Mesodermal cell (in vitro differentiated cells): Measurements from ENCODE around the gene GRB2.

Source experiments
- H3K27ac ChIP-seq: 2 replicates; pipeline ENCODE4 v1.7.0; 2013; ENCODE audit warnings: mild to moderate bottlenecking, low read depth, low read length, moderate library complexity; ENCODE audit not compliant: severe bottlenecking
- H3K36me3 ChIP-seq: 2 replicates; pipeline ENCODE4 v1.7.1; 2013; ENCODE audit warnings: mild to moderate bottlenecking, low read length, moderate library complexity; ENCODE audit not compliant: control insufficient read depth, insufficient read depth
- H3K4me1 ChIP-seq: one replicate; pipeline ENCODE4 v1.7.1; 2013; ENCODE audit warnings: mild to moderate bottlenecking, low read length; ENCODE audit not compliant: insufficient read depth, control insufficient read depth, poor library complexity, severe bottlenecking
- H3K4me3 ChIP-seq: 2 replicates; pipeline ENCODE4 v1.7.0; 2013; ENCODE audit warnings: low read length, control low read depth, mild to moderate bottlenecking; ENCODE audit not compliant: insufficient read depth, poor library complexity, severe bottlenecking; ENCODE audit errors: extremely low read depth
- H3K9me3 ChIP-seq: 2 replicates; pipeline ENCODE4 v1.7.1; 2013; ENCODE audit warnings: mild to moderate bottlenecking, low read length, moderate library complexity; ENCODE audit not compliant: control insufficient read depth
- WGBS, 2 experiments: methylation state at CpG; one replicate each; pipeline ENCODE4 v1.1.5; 2013; ENCODE audit warnings: missing lambda C conversion rate in 2 of 2; ENCODE audit not compliant: insufficient coverage in 2 of 2; 5-methylcytosine and 5-hydroxymethylcytosine counted together

Gene GRB2

DNA sequence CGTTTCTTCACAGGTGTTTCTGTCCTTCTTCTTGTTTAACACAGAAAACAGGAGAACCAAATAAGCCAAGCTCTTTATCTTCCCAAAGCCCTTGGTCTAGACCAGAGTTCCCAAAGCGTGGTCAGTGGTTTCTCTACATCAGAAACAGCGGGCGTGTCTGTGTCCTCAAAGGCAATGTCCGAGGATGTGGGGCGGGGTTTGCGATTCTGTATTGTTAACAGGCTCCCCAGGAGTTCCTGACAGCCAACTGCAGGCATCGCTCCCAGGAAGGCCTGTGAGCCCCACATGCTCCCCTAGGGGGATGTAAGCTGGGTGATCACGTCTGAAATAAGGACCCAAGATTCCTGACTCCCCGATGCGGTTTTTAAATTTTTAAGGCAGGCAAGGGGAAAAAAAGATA lies 87.8 kb downstream of the GRB2 start:
- Histone ChIP-seq H3K4me3 (no peak overlapping the region), H3K4me1 (peaks cover 12% of the 10 kb centered on the region), H3K27ac (no peak overlapping the region), H3K36me3 (peaks cover 49% of the 10 kb centered on the region), H3K9me3 (no peaks in the 10 kb centered on the region)
- WGBS, 2 experiments, result 76% methylated on average over 5 to 9 of the region's 11 CpGs

DNA sequence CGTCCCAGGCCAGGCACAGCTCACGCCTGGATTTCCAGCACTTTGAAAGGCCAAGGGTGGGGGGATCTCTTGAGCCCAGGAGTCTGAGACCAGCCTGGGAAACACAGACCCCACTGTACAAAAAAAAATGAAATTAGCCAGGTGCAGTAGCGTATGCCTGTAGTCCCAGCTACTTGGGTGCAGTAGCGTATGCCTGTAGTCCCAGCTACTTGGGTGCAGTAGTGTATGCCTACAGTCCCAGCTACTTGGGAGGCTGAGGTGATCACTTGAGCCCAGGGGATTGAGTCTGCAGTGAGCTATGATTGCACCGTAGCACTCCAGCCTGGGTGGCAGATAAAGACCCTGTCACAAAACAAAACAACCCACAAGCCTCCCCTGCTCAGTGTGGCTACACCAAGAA lies 89.2 kb downstream of the GRB2 start:
- Histone ChIP-seq H3K4me1 (peaks cover 12% of the 10 kb centered on the region), H3K36me3 (peaks cover 34% of the 10 kb centered on the region), H3K9me3 (no peaks in the 10 kb centered on the region), H3K4me3 (no peak overlapping the region), H3K27ac (no peak overlapping the region)
- WGBS, 2 experiments, result 91 to 97% methylated on average over 4 of the region's 5 CpGs

DNA sequence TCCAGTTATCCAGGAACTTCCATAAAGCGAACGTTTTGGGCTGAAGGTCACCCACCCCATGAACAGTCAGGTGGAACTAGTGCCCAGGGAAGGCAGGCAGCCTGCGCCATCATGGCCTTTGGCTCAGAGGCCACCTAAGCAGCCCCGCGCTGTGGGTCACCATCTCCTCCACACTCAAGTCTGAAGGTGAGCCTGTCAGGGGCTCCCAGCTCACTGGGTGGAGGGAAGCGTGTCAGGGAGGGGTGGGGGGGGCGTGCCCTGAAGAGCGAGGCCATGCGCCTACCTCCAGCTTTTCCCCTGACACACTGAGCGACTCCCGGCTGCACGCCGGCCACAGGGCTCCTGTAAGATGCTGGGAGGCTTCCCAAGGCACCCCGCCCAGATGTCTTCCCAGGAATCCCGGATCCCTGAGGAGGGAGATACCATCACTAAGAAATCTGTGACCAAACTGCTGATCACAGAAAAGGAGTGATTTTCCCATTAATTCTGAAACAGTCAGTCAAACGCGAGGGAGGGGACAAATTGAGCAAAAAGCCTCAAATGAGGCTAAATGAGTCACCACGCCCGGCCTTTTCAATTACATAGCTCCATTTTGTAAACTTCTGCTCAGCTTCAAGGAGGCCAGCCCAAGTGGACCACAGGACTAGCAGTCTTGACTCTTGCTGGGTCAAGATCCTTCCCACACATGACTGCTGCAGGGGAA lies 89.8 kb downstream of the GRB2 start:
- Histone ChIP-seq H3K4me3 (no peak overlapping the region), H3K4me1 (peaks cover 10% of the 10 kb centered on the region), H3K36me3 (peaks cover 29% of the 10 kb centered on the region), H3K27ac (no peak overlapping the region), H3K9me3 (no peaks in the 10 kb centered on the region)
- WGBS, 2 experiments, result 88 to 89% methylated on average over 13 to 14 of the region's 19 CpGs

DNA sequence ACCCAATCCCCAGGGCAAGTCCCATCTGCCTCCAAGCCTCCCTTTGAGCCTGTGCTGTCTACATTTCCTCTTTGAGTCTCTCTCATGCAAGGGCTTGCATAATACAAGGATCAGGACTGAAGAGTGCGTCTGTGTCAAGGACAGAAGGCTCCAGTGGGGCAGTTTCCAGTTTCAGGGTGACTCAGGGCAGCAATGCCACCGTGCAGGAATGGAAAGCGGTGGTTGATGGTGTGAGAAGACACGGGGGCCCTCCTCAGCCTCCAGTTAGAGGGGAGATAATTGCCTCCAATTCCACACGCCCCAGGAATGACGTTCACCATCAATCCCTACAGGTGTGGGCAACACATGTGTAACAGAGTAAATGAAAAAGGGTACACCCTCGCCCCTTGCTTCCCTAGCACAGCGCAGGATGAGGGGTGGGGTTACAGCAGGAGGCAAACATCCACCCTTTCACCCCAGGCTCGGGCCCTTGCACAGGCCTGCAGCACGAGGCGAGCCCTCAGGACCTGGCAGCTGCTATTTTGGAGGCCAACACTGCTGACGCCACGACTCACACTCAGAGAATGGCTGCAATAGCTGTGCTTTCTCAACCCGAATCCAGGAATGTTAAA lies 91.4 kb downstream of the GRB2 start:
- Histone ChIP-seq H3K4me1 (no peaks in the 10 kb centered on the region), H3K36me3 (peaks cover 16% of the 10 kb centered on the region), H3K9me3 (no peaks in the 10 kb centered on the region), H3K4me3 (no peak overlapping the region), H3K27ac (no peak overlapping the region)
- WGBS, 2 experiments, result 82 to 89% methylated on average over 6 to 11 of the region's 14 CpGs

DNA sequence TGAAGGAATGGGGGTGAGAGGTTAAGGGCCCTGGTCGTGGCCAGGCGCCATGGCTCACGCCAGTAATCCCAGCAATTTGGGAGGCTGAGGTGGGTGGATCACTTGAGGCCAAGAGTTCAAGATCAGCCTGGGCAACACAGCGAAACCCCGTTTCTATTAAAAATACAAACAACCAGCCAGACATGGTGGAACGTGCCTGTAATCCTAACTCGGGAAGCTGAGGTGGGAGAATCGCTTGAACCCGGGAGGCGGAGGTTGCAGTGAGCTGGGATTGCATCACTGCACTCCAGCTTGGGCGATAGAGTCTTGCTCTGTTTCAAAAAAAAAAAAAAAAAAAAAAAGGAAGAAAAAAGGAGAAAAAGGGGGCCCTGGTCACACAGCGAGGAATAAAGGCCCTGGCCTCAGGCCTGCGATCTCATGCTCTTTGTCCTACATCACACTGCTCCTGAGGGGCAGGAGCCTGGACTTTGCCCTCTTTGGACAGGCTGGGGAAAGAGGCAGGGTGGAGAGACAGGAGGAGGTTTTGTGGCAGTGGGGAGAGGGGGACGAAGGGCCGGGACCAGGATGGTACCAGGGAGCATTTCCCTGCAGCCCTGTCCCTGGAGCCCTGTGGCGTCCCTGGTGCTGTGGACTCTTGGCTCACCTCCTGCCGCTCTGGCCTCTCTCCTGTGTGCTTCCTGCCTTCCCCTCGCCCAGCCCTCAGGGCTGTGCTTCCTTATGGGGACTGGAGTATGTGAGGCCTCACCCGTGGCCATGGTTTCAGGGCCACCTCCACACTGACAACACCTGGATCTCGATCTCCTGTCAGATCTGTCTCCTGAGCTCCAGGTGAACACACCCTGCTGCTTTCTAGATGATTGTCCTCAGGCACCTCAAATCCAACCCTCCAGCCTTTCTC lies 96.5 kb downstream of the GRB2 start:
- Histone ChIP-seq H3K4me1 (no peaks in the 10 kb centered on the region), H3K27ac (no peak overlapping the region), H3K36me3 (no peaks in the 10 kb centered on the region), H3K9me3 (no peaks in the 10 kb centered on the region), H3K4me3 (no peak overlapping the region)
- WGBS, 2 experiments, result 90 to 91% methylated on average over 11 to 17 of the region's 20 CpGs

DNA sequence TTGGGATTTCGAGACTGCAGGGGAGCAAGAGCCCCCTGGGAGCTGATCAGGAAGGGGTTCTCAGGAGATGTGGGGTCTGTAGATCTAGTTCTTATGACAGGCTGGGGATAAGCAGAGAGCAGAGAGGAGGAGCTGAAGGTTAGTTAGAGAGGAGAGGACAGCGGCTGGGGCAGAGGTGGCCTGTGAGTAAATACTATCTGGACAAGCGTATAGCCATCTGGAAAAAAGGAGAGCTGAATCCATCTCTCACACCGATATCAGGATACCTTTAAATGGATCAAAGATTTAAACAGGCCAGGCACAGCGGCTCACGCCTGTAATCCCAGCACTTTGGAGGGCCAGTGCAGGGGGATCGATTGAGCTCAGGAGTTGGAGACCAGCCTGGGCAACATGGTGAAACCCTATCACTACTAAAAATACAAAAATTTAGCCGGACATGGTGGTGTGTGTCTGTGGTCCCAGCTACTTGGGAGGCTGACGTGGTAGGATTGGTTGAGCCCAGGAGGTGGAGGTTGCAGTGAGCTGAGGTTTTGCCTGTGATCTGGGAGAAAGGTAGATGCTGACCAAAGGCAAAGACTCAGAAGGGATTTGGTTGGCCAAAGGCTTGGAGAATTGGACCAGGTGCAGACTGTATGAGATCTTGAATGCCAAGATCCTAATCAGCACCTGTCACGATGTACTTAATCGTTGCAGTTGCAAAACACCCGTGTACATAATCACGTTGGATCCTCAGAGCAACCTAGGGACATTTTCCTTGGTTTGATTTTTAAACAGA lies 97.3 kb downstream of the GRB2 start:
- 90 to 96% methylated on average over 10 to 12 of the region's 13 CpGs for WGBS, 2 experiments
- no peaks in the 10 kb centered on the region for H3K36me3 ChIP-seq
- no peaks in the 10 kb centered on the region for H3K9me3 ChIP-seq
- H3K4me3 ChIP-seq, result no peak overlapping the region
- no peak overlapping the region for H3K27ac ChIP-seq
- no peaks in the 10 kb centered on the region for H3K4me1 ChIP-seq

DNA sequence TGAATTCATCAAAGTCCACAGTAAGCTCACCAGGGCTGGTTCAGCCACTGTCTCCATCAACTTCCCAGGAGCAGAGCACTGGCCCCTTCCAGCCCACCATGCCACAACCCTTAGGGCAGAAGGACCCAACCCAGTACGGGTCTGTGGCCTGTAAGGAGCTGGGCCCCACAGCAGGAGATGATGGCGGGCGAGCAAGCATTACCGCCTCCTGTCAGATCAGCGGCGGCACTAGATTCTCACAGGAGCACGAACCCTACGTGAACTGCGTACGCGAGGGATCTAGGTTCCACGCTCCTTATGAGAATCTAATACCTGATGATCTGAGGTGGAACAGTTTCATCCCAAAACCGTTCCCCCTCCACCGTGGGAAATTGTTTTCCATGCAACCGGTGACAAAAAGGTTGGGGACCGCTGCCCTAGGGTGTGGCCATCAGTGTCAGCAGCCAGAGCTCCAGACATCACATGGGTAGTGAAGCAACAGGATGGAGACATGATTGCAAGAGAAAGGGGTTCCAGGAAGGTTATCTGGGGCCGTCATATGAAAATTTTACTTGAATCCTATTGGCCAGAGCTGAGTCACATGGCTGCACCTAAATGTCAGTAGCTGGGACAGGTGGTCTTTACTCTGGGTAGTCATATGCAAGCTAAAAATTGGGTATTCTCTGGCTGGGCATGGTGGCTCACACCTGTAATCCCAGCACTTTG lies 103.8 kb downstream of the GRB2 start:
- WGBS, 2 experiments, result 90 to 97% methylated on average over 11 to 16 of the region's 17 CpGs
- Histone ChIP-seq H3K4me3 (no peak overlapping the region), H3K9me3 (no peaks in the 10 kb centered on the region), H3K4me1 (no peaks in the 10 kb centered on the region), H3K36me3 (no peaks in the 10 kb centered on the region), H3K27ac (no peak overlapping the region)

DNA sequence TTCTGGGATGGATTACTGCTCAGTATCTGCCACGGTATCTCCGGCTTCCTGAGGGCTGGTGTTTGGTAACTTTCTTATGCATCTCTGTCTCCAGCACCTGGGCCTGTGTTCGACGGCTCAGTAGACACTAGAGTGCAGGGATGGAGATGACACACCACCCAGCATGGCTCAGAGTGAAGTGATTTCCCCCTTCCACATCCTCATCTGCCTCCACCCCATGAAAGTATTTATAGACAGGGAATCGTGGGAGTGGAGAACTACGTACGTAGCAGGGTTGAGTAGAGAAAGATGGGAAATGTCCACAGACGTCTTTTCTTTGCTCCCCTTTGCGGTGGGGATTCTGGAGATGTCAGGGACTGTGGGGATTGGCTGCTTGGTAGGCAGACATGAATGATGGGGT lies 104.4 kb downstream of the GRB2 start:
- Histone ChIP-seq H3K4me3 (no peak overlapping the region), H3K36me3 (no peaks in the 10 kb centered on the region), H3K9me3 (no peaks in the 10 kb centered on the region), H3K4me1 (no peaks in the 10 kb centered on the region), H3K27ac (no peak overlapping the region)
- 89 to 96% methylated on average over 3 to 7 of the region's 9 CpGs for whole genome bisulfite sequencing, 2 experiments

DNA sequence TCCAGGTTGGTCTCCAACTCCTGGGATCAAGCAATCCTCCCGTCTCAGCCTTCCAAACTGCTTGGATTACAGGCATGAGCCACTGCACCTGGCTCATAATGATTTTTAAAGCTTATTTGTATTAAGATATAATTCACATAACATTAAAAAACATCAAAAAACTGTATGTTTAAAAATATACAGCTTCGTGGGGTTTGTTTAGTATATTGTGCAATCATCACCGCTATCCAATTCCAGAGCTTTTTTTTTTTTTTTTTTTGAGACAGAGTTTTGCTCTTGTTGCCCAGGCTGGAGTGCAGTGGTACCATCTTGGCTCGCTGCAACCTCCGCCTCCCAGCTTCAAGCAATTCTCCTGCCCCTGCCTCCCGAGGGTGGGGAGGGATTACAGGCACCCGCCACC lies 105.2 kb downstream of the GRB2 start:
- no peaks in the 10 kb centered on the region for H3K36me3 ChIP-seq
- H3K9me3 ChIP-seq, result no peaks in the 10 kb centered on the region
- H3K4me1 ChIP-seq, result no peaks in the 10 kb centered on the region
- WGBS, 2 experiments, result 95% methylated on average over 4 of the region's 7 CpGs; no CpG with 5 or more reads in 1 of the 2 experiments
- H3K27ac ChIP-seq, result no peak overlapping the region
- H3K4me3 ChIP-seq, result no peak overlapping the region
